ENCODE data around the gene NOL9.
A peak's percentile ranks its signal among the peaks of the same experiment; 100 is the strongest.
"Not testable (repeated sequence)": the region's sequence is repeated elsewhere in the genome, so short reads cannot be mapped to it uniquely, and the experiment has no call there.

Gene NOL9

GRCh38 chr1:6554031-6554906 is at the start of gene NOL9:
Gene NOL9 (minus strand): TSS chr1:6554513. CDS start chr1:6554502, 11 bp downstream.
- Histone ChIP-seq H3K27me3 (ENCODE audit: control insufficient read depth in 1 of 2, insufficient read depth in 2 of 2, low read length in 2 of 2) (no peaks in the 10 kb centered on the region), H3K27ac (ENCODE audit: low read length) (peak within 1 kb of the TSS; percentile 73), H3K4me3 (ENCODE audit: low read length in 2 of 2) (peak within 1 kb of the TSS; percentile 84 to 91), H3K36me3 (ENCODE audit: control insufficient read depth in 2 of 2, insufficient read depth in 2 of 2, low read length in 2 of 2) (peaks cover 4 to 5% of the 10 kb centered on the region in 2 donors), H3K9me3 (ENCODE audit: control insufficient read depth in 2 of 2, low read length in 2 of 2) (no peaks in the 10 kb centered on the region), H3K9ac (ENCODE audit: low read length in 2 of 2) (peak within 1 kb of the TSS; percentile 94 to 97), H3K4me1 (ENCODE audit: control insufficient read depth, insufficient read depth, low read length) (peaks cover 19% of the 10 kb centered on the region)

GRCh38 chr1:6603238-6603914 is 49.1 kb upstream of the NOL9 start:
- peak overlapping the region; percentile 100 for H3K27ac ChIP-seq (ENCODE audit: low read length)
- peak overlapping the region; percentile 90 to 97 for H3K9ac ChIP-seq (ENCODE audit: low read length in 2 of 2)
- H3K4me3 ChIP-seq (ENCODE audit: low read length in 2 of 2): peak overlapping the region; percentile 37 to 99
- H3K27me3 ChIP-seq (ENCODE audit: control insufficient read depth in 1 of 2, insufficient read depth in 2 of 2, low read length in 2 of 2): no peaks in the 10 kb centered on the region
- peaks cover 52% of the 10 kb centered on the region for H3K4me1 ChIP-seq (ENCODE audit: control insufficient read depth, insufficient read depth, low read length)
- H3K36me3 ChIP-seq (ENCODE audit: control insufficient read depth in 2 of 2, insufficient read depth in 2 of 2, low read length in 2 of 2): peaks cover 4 to 5% of the 10 kb centered on the region in 2 donors
- no peaks in the 10 kb centered on the region for H3K9me3 ChIP-seq (ENCODE audit: control insufficient read depth in 2 of 2, low read length in 2 of 2)

GRCh38 chr1:6602669-6603237 is 48.4 kb upstream of the NOL9 start, which contains the start of gene KLHL21:
Gene KLHL21 (minus strand): TSS chr1:6602869. CDS start chr1:6602817, 52 bp downstream.
- no peaks in the 10 kb centered on the region for H3K9me3 ChIP-seq (ENCODE audit: control insufficient read depth in 2 of 2, low read length in 2 of 2)
- H3K27me3 ChIP-seq (ENCODE audit: control insufficient read depth in 1 of 2, insufficient read depth in 2 of 2, low read length in 2 of 2): no peaks in the 10 kb centered on the region
- peak within 1 kb of the TSS; percentile 93 to 97 for H3K9ac ChIP-seq (ENCODE audit: low read length in 2 of 2)
- peaks cover 56% of the 10 kb centered on the region for H3K4me1 ChIP-seq (ENCODE audit: control insufficient read depth, insufficient read depth, low read length)
- H3K36me3 ChIP-seq (ENCODE audit: control insufficient read depth in 2 of 2, insufficient read depth in 2 of 2, low read length in 2 of 2): peaks cover 7 to 8% of the 10 kb centered on the region in 2 donors
- peak within 1 kb of the TSS; percentile 100 for H3K27ac ChIP-seq (ENCODE audit: low read length)
- peak within 1 kb of the TSS; percentile 95 to 99 for H3K4me3 ChIP-seq (ENCODE audit: low read length in 2 of 2)

- Histone ChIP-seq H3K9ac (ENCODE audit: low read length in 2 of 2) (peak overlapping the region; percentile 89 to 93), H3K9me3 (ENCODE audit: control insufficient read depth in 2 of 2, low read length in 2 of 2) (no peaks in the 10 kb centered on the region), H3K4me3 (ENCODE audit: low read length in 2 of 2) (peak overlapping the region; percentile 95 to 99), H3K27me3 (ENCODE audit: control insufficient read depth in 1 of 2, insufficient read depth in 2 of 2, low read length in 2 of 2) (no peaks in the 10 kb centered on the region), H3K27ac (ENCODE audit: low read length) (peak overlapping the region; percentile 90), H3K4me1 (ENCODE audit: control insufficient read depth, insufficient read depth, low read length) (peaks cover 62% of the 10 kb centered on the region), H3K36me3 (ENCODE audit: control insufficient read depth in 2 of 2, insufficient read depth in 2 of 2, low read length in 2 of 2) (peaks cover 13 to 14% of the 10 kb centered on the region in 2 donors)
Measured at GRCh38 chr1:6601923-6602668, 47.8 kb upstream of the NOL9 start.

- Histone ChIP-seq H3K27me3 (ENCODE audit: control insufficient read depth in 1 of 2, insufficient read depth in 2 of 2, low read length in 2 of 2) (no peaks in the 10 kb centered on the region), H3K9me3 (ENCODE audit: control insufficient read depth in 2 of 2, low read length in 2 of 2) (no peaks in the 10 kb centered on the region), H3K4me3 (ENCODE audit: low read length in 2 of 2) (peak overlapping the region; percentile 95 to 99), H3K36me3 (ENCODE audit: control insufficient read depth in 2 of 2, insufficient read depth in 2 of 2, low read length in 2 of 2) (peaks cover 18 to 20% of the 10 kb centered on the region in 2 donors), H3K27ac (ENCODE audit: low read length) (peak overlapping the region; percentile 90), H3K4me1 (ENCODE audit: control insufficient read depth, insufficient read depth, low read length) (peaks cover 71% of the 10 kb centered on the region), H3K9ac (ENCODE audit: low read length in 2 of 2) (peak overlapping the region; percentile 89 to 93)
Measured at GRCh38 chr1:6601049-6601922, 47.0 kb upstream of the NOL9 start.

- Histone ChIP-seq H3K36me3 (ENCODE audit: control insufficient read depth in 2 of 2, insufficient read depth in 2 of 2, low read length in 2 of 2) (peaks cover 21 to 28% of the 10 kb centered on the region in 2 donors), H3K9me3 (ENCODE audit: control insufficient read depth in 2 of 2, low read length in 2 of 2) (no peaks in the 10 kb centered on the region), H3K27ac (ENCODE audit: low read length) (peak overlapping the region; percentile 90), H3K4me1 (ENCODE audit: control insufficient read depth, insufficient read depth, low read length) (peaks cover 75% of the 10 kb centered on the region), H3K27me3 (ENCODE audit: control insufficient read depth in 1 of 2, insufficient read depth in 2 of 2, low read length in 2 of 2) (no peaks in the 10 kb centered on the region), H3K4me3 (ENCODE audit: low read length in 2 of 2) (peak overlapping the region; percentile 95 to 99), H3K9ac (ENCODE audit: low read length in 2 of 2) (peak overlapping the region; percentile 89 to 93)
Measured at GRCh38 chr1:6600410-6601048, 46.2 kb upstream of the NOL9 start.

- H3K9me3 ChIP-seq (ENCODE audit: control insufficient read depth in 2 of 2, low read length in 2 of 2); H3K27me3 ChIP-seq (ENCODE audit: control insufficient read depth in 1 of 2, insufficient read depth in 2 of 2, low read length in 2 of 2): not testable (repeated sequence)
- Histone ChIP-seq H3K4me1 (ENCODE audit: control insufficient read depth, insufficient read depth, low read length) (peaks cover 72% of the 10 kb centered on the region), H3K9ac (ENCODE audit: low read length in 2 of 2) (peak overlapping the region; percentile 89 to 93), H3K36me3 (ENCODE audit: control insufficient read depth in 2 of 2, insufficient read depth in 2 of 2, low read length in 2 of 2) (peaks cover 27 to 33% of the 10 kb centered on the region in 2 donors), H3K27ac (ENCODE audit: low read length) (peak overlapping the region; percentile 90), H3K4me3 (ENCODE audit: low read length in 2 of 2) (peak overlapping the region; percentile 95 to 99)
Measured at GRCh38 chr1:6599991-6600390, 45.7 kb upstream of the NOL9 start.

- Histone ChIP-seq H3K27ac (ENCODE audit: low read length) (no peak overlapping the region), H3K9ac (ENCODE audit: low read length in 2 of 2) (peak overlapping the region in 1 of 2 donors; percentile 29), H3K4me1 (ENCODE audit: control insufficient read depth, insufficient read depth, low read length) (peaks cover 66% of the 10 kb centered on the region), H3K4me3 (ENCODE audit: low read length in 2 of 2) (peak overlapping the region; percentile 48 to 99), H3K27me3 (ENCODE audit: control insufficient read depth in 1 of 2, insufficient read depth in 2 of 2, low read length in 2 of 2) (no peaks in the 10 kb centered on the region), H3K9me3 (ENCODE audit: control insufficient read depth in 2 of 2, low read length in 2 of 2) (no peaks in the 10 kb centered on the region), H3K36me3 (ENCODE audit: control insufficient read depth in 2 of 2, insufficient read depth in 2 of 2, low read length in 2 of 2) (peaks cover 31 to 38% of the 10 kb centered on the region in 2 donors)
Measured at GRCh38 chr1:6599141-6599975, 45.0 kb upstream of the NOL9 start.

- H3K36me3 ChIP-seq (ENCODE audit: control insufficient read depth in 2 of 2, insufficient read depth in 2 of 2, low read length in 2 of 2): peaks cover 46 to 54% of the 10 kb centered on the region in 2 donors
- peak overlapping the region in 1 of 2 donors; percentile 42 for H3K9ac ChIP-seq (ENCODE audit: low read length in 2 of 2)
- peaks cover 57% of the 10 kb centered on the region for H3K4me1 ChIP-seq (ENCODE audit: control insufficient read depth, insufficient read depth, low read length)
- H3K27ac ChIP-seq (ENCODE audit: low read length): peak overlapping the region; percentile 24
- peak overlapping the region in 1 of 2 donors; percentile 22 for H3K4me3 ChIP-seq (ENCODE audit: low read length in 2 of 2)
- H3K27me3 ChIP-seq (ENCODE audit: control insufficient read depth in 1 of 2, insufficient read depth in 2 of 2, low read length in 2 of 2): no peaks in the 10 kb centered on the region
- H3K9me3 ChIP-seq (ENCODE audit: control insufficient read depth in 2 of 2, low read length in 2 of 2): no peaks in the 10 kb centered on the region
Measured at GRCh38 chr1:6597777-6598131, 43.4 kb upstream of the NOL9 start.
